Measurements from ENCODE around the gene RALGPS1.

Gene RALGPS1

GRCh38 chr9:127249877-127250276 is 335.3 kb downstream of the RALGPS1 start:
- ChIA-PET CTCF (interaction anchor here (1.4 kb wide), 1 partner anchor 35 kb away, joined by 3 read pairs; no protein-coding TSS in a partner anchor), POLR2A (no interaction called here)
- no peak for DNase-seq (ENCODE audit: extremely low spot score)
- TF ChIP-seq PKNOX1 (IDR thresholded peaks at IDR 0.05) (no peak), LEF1 (IDR thresholded peaks at IDR 0.05; ENCODE audit: borderline replicate concordance) (no peak), L3MBTL2 (conservative IDR thresholded peaks at IDR 0.05) (no peak), SUZ12 (IDR thresholded peaks at IDR 0.05) (no peak), FOXK2 (IDR thresholded peaks at IDR 0.05) (no peak), FOXA1 (IDR thresholded peaks at IDR 0.05) (no peak), SP1 (IDR thresholded peaks at IDR 0.05) (no peak), TARDBP (IDR thresholded peaks at IDR 0.05) (no peak), CTBP1 (IDR thresholded peaks at IDR 0.05; ENCODE audit: borderline replicate concordance) (no peak)

GRCh38 chr9:127250896-127251391 is 336.4 kb downstream of the RALGPS1 start:
- DNase-seq (ENCODE audit: extremely low spot score), result no peak
- POLR2A ChIA-PET, result no interaction called here
- TF ChIP-seq FOXK2 (IDR thresholded peaks at IDR 0.05), result no peak
- TF ChIP-seq SUZ12 (IDR thresholded peaks at IDR 0.05), result no peak
- no peak for TF ChIP-seq PKNOX1 (IDR thresholded peaks at IDR 0.05)
- CTCF ChIA-PET, result no interaction called here

- TF ChIP-seq HDGF (IDR thresholded peaks at IDR 0.05; ENCODE audit: borderline replicate concordance) (no peak), ELF4 (IDR thresholded peaks at IDR 0.05) (no peak), SUZ12 (IDR thresholded peaks at IDR 0.05) (no peak), PKNOX1 (IDR thresholded peaks at IDR 0.05) (0 out of 2 replicates have a peak, but pooled peaks have one; percentile 10)
- POLR2A ChIA-PET, result interaction anchor here (1.0 kb wide), 1 partner anchor 171 kb away, joined by 3 read pairs; the partner anchor contains the start of gene ZNF79
- DNase-seq (ENCODE audit: extremely low spot score), result no peak
- CTCF ChIA-PET, result no interaction called here
Observed at GRCh38 chr9:127252410-127253318, 338.1 kb downstream of the RALGPS1 start.

GRCh38 chr9:127253446-127253845 is 338.9 kb downstream of the RALGPS1 start:
- DNase-seq (ENCODE audit: extremely low spot score), result no peak
- ChIA-PET CTCF (no interaction called here), POLR2A (interaction anchor here (1.0 kb wide), 1 partner anchor 171 kb away, joined by 3 read pairs; the partner anchor contains the start of gene ZNF79)
- TF ChIP-seq SP1 (IDR thresholded peaks at IDR 0.05), result no peak
- no peak for TF ChIP-seq HDGF (IDR thresholded peaks at IDR 0.05; ENCODE audit: borderline replicate concordance)
- TF ChIP-seq L3MBTL2 (conservative IDR thresholded peaks at IDR 0.05), result no peak
- no peak for TF ChIP-seq TARDBP (IDR thresholded peaks at IDR 0.05)
- no peak for TF ChIP-seq PKNOX1 (IDR thresholded peaks at IDR 0.05)
- no peak for TF ChIP-seq FOXK2 (IDR thresholded peaks at IDR 0.05)
- TF ChIP-seq SUZ12 (IDR thresholded peaks at IDR 0.05), result no peak
- no peak for TF ChIP-seq ARNT (IDR thresholded peaks at IDR 0.05)
- TF ChIP-seq FOXA1 (IDR thresholded peaks at IDR 0.05), result no peak

GRCh38 chr9:127255692-127256091 is 341.1 kb downstream of the RALGPS1 start:
- ChIA-PET POLR2A (interaction anchor here (0.6 kb wide), 1 partner anchor 132 kb away, joined by 3 read pairs; no protein-coding TSS in a partner anchor), CTCF (no interaction called here)
- DNase-seq (ENCODE audit: extremely low spot score), result no peak
- no peak for TF ChIP-seq PKNOX1 (IDR thresholded peaks at IDR 0.05)
- TF ChIP-seq SP1 (IDR thresholded peaks at IDR 0.05), result no peak
- TF ChIP-seq FOXK2 (IDR thresholded peaks at IDR 0.05), result no peak
- TF ChIP-seq ARNT (IDR thresholded peaks at IDR 0.05), result no peak
- no peak for TF ChIP-seq ELF4 (IDR thresholded peaks at IDR 0.05)
- no peak for TF ChIP-seq HDGF (IDR thresholded peaks at IDR 0.05; ENCODE audit: borderline replicate concordance)
- TF ChIP-seq CTBP1 (IDR thresholded peaks at IDR 0.05; ENCODE audit: borderline replicate concordance), result no peak
- TF ChIP-seq L3MBTL2 (conservative IDR thresholded peaks at IDR 0.05), result no peak
- no peak for TF ChIP-seq FOXM1 (IDR thresholded peaks at IDR 0.05; ENCODE audit: borderline replicate concordance)
- no peak for TF ChIP-seq FOXA1 (IDR thresholded peaks at IDR 0.05)
- TF ChIP-seq SUZ12 (IDR thresholded peaks at IDR 0.05), result no peak
- no peak for TF ChIP-seq BHLHE40 (IDR thresholded peaks at IDR 0.05; ENCODE audit: borderline replicate concordance)
- TF ChIP-seq ZNF384 (IDR thresholded peaks at IDR 0.05), result no peak
- TF ChIP-seq TARDBP (IDR thresholded peaks at IDR 0.05), result no peak
- TF ChIP-seq NFRKB (IDR thresholded peaks at IDR 0.05), result no peak
- TF ChIP-seq LEF1 (IDR thresholded peaks at IDR 0.05; ENCODE audit: borderline replicate concordance), result no peak

All from HEK293T (cell line).